H9 (cell line): ENCODE measurements around the gene TPM3. TPM values are rescaled to one million over a fixed set of nuclear protein-coding genes. Genes with fewer than 3 reads are reported as not detected.

Experiments used
- DNase-seq: peaks from one replicate; pipeline ENCODE4 v3.0.0-alpha.2; 2017
- H2AFZ ChIP-seq: one replicate; pipeline ENCODE4 v1.6.1; 2013; ENCODE audit warnings: mild to moderate bottlenecking, low read length, control low read depth, moderate library complexity
- H2AK5ac ChIP-seq: 2 replicates; pipeline ENCODE4 v1.6.1; 2013; ENCODE audit warnings: low read length, control low read depth, mixed read lengths; ENCODE audit not compliant: insufficient read length
- H2BK120ac ChIP-seq: one replicate; pipeline ENCODE4 v1.6.1; 2013; ENCODE audit warnings: low read depth, mild to moderate bottlenecking, low read length, control low read depth, inconsistent platforms; ENCODE audit not compliant: poor library complexity, severe bottlenecking
- H2BK12ac ChIP-seq: 2 replicates; pipeline ENCODE4 v1.6.1; 2013; ENCODE audit warnings: low read length, control low read depth, mixed read lengths, low read depth; ENCODE audit not compliant: insufficient read length
- H2BK15ac ChIP-seq: 2 replicates; pipeline ENCODE4 v1.6.1; 2013; ENCODE audit warnings: low read depth, low read length, control low read depth
- H2BK20ac ChIP-seq: one replicate; pipeline ENCODE4 v1.6.1; 2013; ENCODE audit warnings: low read depth, mild to moderate bottlenecking, low read length, control low read depth, inconsistent platforms; ENCODE audit not compliant: poor library complexity, severe bottlenecking
- H2BK5ac ChIP-seq: 2 replicates; pipeline ENCODE4 v1.6.1; 2013; ENCODE audit warnings: low read length, control low read depth, mixed read lengths; ENCODE audit not compliant: insufficient read length
- H3K14ac ChIP-seq: 2 replicates; pipeline ENCODE4 v1.6.1; 2013; ENCODE audit warnings: low read length, control low read depth; ENCODE audit not compliant: insufficient read depth
- H3K18ac ChIP-seq: 2 replicates; pipeline ENCODE4 v1.6.1; 2013; ENCODE audit warnings: low read depth, mild to moderate bottlenecking, mixed read lengths, low read length, control low read depth; ENCODE audit not compliant: insufficient read length
- H3K23ac ChIP-seq: 2 replicates; pipeline ENCODE4 v1.6.1; 2013; ENCODE audit warnings: low read length, control low read depth, mixed read lengths, low read depth; ENCODE audit not compliant: insufficient read length
- H3K23me2 ChIP-seq: 2 replicates; pipeline ENCODE4 v1.6.1; 2013; ENCODE audit warnings: low read depth, mild to moderate bottlenecking, mixed read lengths, low read length, control low read depth; ENCODE audit not compliant: insufficient read length, poor library complexity, severe bottlenecking
- H3K27ac ChIP-seq: 2 replicates; pipeline ENCODE4 v1.5.1; 2013; ENCODE audit warnings: low read length, control low read depth, mixed read lengths, low read depth; ENCODE audit not compliant: insufficient read length
- H3K27me3 ChIP-seq: 2 replicates; pipeline ENCODE4 v1.6.1; 2013; ENCODE audit warnings: low read length, control low read depth, inconsistent platforms; ENCODE audit not compliant: insufficient read depth
- H3K4ac ChIP-seq: 2 replicates; pipeline ENCODE4 v1.6.1; 2013; ENCODE audit warnings: low read depth, mild to moderate bottlenecking, control low read depth, inconsistent platforms, low read length, moderate library complexity
- H3K4me1 ChIP-seq: 2 replicates; pipeline ENCODE4 v1.6.1; 2013; ENCODE audit warnings: low read length, control low read depth, inconsistent platforms; ENCODE audit not compliant: insufficient read depth
- H3K4me2 ChIP-seq: 2 replicates; pipeline ENCODE4 v1.6.1; 2013; ENCODE audit warnings: low read length, control low read depth, mixed read lengths; ENCODE audit not compliant: insufficient read length, insufficient read depth
- H3K56ac ChIP-seq: 2 replicates; pipeline ENCODE4 v1.6.1; 2013; ENCODE audit warnings: low read depth, mild to moderate bottlenecking, mixed read lengths, low read length, control low read depth; ENCODE audit not compliant: insufficient read length
- H3K79me1 ChIP-seq: 2 replicates; pipeline ENCODE4 v1.6.1; 2013; ENCODE audit warnings: low read depth, mild to moderate bottlenecking, moderate library complexity, low read length, control low read depth, inconsistent platforms; ENCODE audit not compliant: insufficient read depth, poor library complexity, severe bottlenecking
- H3K79me2 ChIP-seq: 2 replicates; pipeline ENCODE4 v1.6.1; 2013; ENCODE audit warnings: low read length, control low read depth, inconsistent platforms; ENCODE audit not compliant: insufficient read depth
- H3K9ac ChIP-seq: 2 replicates; pipeline ENCODE4 v1.6.1; 2013; ENCODE audit warnings: low read length, control low read depth, mixed read lengths; ENCODE audit not compliant: insufficient read length; ENCODE audit errors: extremely low read depth
- H3K9me3 ChIP-seq: one replicate; pipeline ENCODE4 v1.6.1; 2013; ENCODE audit warnings: low read depth, low read length, inconsistent platforms; ENCODE audit not compliant: control insufficient read depth
- H3T11ph ChIP-seq: one replicate; pipeline ENCODE4 v1.6.1; 2013; ENCODE audit warnings: mild to moderate bottlenecking, low read length, control low read depth, inconsistent platforms
- H4K20me1 ChIP-seq: one replicate; pipeline ENCODE4 v1.6.1; 2013; ENCODE audit not compliant: control insufficient read depth, insufficient read length, insufficient read depth
- H4K5ac ChIP-seq: 2 replicates; pipeline ENCODE4 v1.6.1; 2013; ENCODE audit warnings: low read depth, mild to moderate bottlenecking, mixed read lengths, low read length, control low read depth; ENCODE audit not compliant: insufficient read length
- H4K8ac ChIP-seq: replicated peaks from 2 replicates; pipeline ENCODE4 v1.6.1; 2013; ENCODE audit warnings: low read length, control low read depth, mixed read lengths, low read depth; ENCODE audit not compliant: insufficient read length
- H4K91ac ChIP-seq: 2 replicates; pipeline ENCODE4 v1.6.1; 2013; ENCODE audit warnings: low read depth, mild to moderate bottlenecking, moderate library complexity, mixed read lengths, low read length, control low read depth; ENCODE audit not compliant: insufficient read length
- H3K27ac Mint-ChIP-seq, 3 experiments: 2 replicates in 2 of 3; 3 replicates in 1 of 3; pipeline ENCODE4 v1.8.0; 2020 to 2021; ENCODE audit warnings: mixed read lengths in 3 of 3, mild to moderate bottlenecking in 1 of 3, moderate library complexity in 1 of 3
- H3K27me3 Mint-ChIP-seq: 2 replicates; pipeline ENCODE4 v1.8.0; 2021; ENCODE audit warnings: low read depth, mild to moderate bottlenecking, moderate library complexity, mixed read lengths
- H3K36me3 Mint-ChIP-seq, 3 experiments: 2 replicates in 2 of 3; 3 replicates in 1 of 3; pipeline ENCODE4 v1.8.0; 2020 to 2021; ENCODE audit warnings: low read depth in 3 of 3, mixed read lengths in 3 of 3; ENCODE audit not compliant: insufficient read depth in 1 of 3
- H3K4me1 Mint-ChIP-seq, 2 experiments: 2 replicates each; pipeline ENCODE4 v1.8.0; 2020; ENCODE audit warnings: mixed read lengths in 2 of 2
- H3K4me3 Mint-ChIP-seq, 2 experiments: 2 replicates in 1 of 2; 3 replicates in 1 of 2; pipeline ENCODE4 v1.8.0; 2020 to 2021; ENCODE audit warnings: mild to moderate bottlenecking in 2 of 2, mixed read lengths in 2 of 2, moderate library complexity in 1 of 2
- H3K9me3 Mint-ChIP-seq, 2 experiments: 2 replicates in 1 of 2; 3 replicates in 1 of 2; pipeline ENCODE4 v1.8.0; 2020; ENCODE audit warnings: mild to moderate bottlenecking in 2 of 2, mixed read lengths in 2 of 2, moderate library complexity in 1 of 2
- WGBS: extraction: QIAGEN DNeasy Blood & Tissue Kit; methylation state at CpG from one replicate; pipeline ENCODE4 v1.1.7; 2013; ENCODE audit warnings: missing lambda C conversion rate, low lambda C conversion rate, mixed read lengths; ENCODE audit not compliant: insufficient read length; ENCODE audit errors: extremely low coverage; 5-methylcytosine and 5-hydroxymethylcytosine counted together
- total RNA-seq: library from RNA; stranded (reverse); gene quantifications from 2 replicates; pipeline ENCODE4 v1.2.1, GENCODE V29; 2021
- TF ChIP-seq, protein P1 (sequence below): fragments of 200-600 bp; sonication (generic); conservative IDR thresholded peaks from 3 replicates; pipeline ENCODE4 v1.8.0; 2021; ENCODE audit warnings: antibody characterized with exemption, mild to moderate bottlenecking

The TPM3 gene
- total RNA-seq, 1 experiment from 2014 or later: 508 TPM

GRCh38 chr1:154219541-154219940, 27.6 kb upstream of the TPM3 start:
- Histone ChIP-seq H3K18ac (no peak overlapping the region), H3K23ac (no peak overlapping the region), H3K23me2 (peaks cover 14% of the 10 kb centered on the region), H2AK5ac (no peak overlapping the region), H2BK5ac (no peak overlapping the region), H3K9me3 (no peaks in the 10 kb centered on the region), H3K56ac (no peak overlapping the region), H3K79me1 (no peaks in the 10 kb centered on the region), H4K8ac (no peak overlapping the region), H3K4me1 (peaks cover 2% of the 10 kb centered on the region; the same call in 1 of the 2 replicates), H4K5ac (no peak overlapping the region), H2AFZ (no peak overlapping the region), H3K79me2 (peaks cover 46% of the 10 kb centered on the region), H3K27ac (peak overlapping the region; percentile 24), H4K91ac (no peak overlapping the region), H3T11ph (no peak overlapping the region), H2BK20ac (no peak overlapping the region), H2BK15ac (no peak overlapping the region), H3K9ac (peak overlapping the region; percentile 95), H3K4me2 (peak overlapping the region; percentile 95), H3K14ac (no peak overlapping the region; the same call in 1 of the 2 replicates), H2BK12ac (no peak overlapping the region), H2BK120ac (no peak overlapping the region), H3K27me3 (no peaks in the 10 kb centered on the region), H4K20me1 (no peaks in the 10 kb centered on the region), H3K4ac (no peak overlapping the region)
- no peak for DNase-seq
- TF ChIP-seq, protein P1, sequence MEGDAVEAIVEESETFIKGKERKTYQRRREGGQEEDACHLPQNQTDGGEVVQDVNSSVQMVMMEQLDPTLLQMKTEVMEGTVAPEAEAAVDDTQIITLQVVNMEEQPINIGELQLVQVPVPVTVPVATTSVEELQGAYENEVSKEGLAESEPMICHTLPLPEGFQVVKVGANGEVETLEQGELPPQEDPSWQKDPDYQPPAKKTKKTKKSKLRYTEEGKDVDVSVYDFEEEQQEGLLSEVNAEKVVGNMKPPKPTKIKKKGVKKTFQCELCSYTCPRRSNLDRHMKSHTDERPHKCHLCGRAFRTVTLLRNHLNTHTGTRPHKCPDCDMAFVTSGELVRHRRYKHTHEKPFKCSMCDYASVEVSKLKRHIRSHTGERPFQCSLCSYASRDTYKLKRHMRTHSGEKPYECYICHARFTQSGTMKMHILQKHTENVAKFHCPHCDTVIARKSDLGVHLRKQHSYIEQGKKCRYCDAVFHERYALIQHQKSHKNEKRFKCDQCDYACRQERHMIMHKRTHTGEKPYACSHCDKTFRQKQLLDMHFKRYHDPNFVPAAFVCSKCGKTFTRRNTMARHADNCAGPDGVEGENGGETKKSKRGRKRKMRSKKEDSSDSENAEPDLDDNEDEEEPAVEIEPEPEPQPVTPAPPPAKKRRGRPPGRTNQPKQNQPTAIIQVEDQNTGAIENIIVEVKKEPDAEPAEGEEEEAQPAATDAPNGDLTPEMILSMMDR: no peak
- WGBS: no CpG with 5 or more reads among the region's 5 CpGs
- H3K27me3 Mint-ChIP-seq: no peaks in the 10 kb centered on the region
- H3K36me3 Mint-ChIP-seq: peaks cover 39 to 63% (median 55%) of the 10 kb centered on the region in 3 experiments
- peak overlapping the region; percentile 99 to 100 (median 99) for H3K27ac Mint-ChIP-seq
- H3K4me1 Mint-ChIP-seq: peaks cover 37 to 42% of the 10 kb centered on the region in 2 experiments
- peaks cover 0 to 5% of the 10 kb centered on the region in 2 experiments; a peak in 1 of 5 replicates for H3K9me3 Mint-ChIP-seq
- H3K4me3 Mint-ChIP-seq: peak overlapping the region; percentile 95 to 96
